HG02763 (cell line): ENCODE results near the gene SEBOX.

ENCODE experiments used
- ATAC-seq: cut with Tn5 transposase; IDR thresholded peaks from one replicate; pipeline ENCODE4 v1.9.1; 2021; ENCODE audit warnings: mild to moderate bottlenecking, moderate library complexity; ENCODE audit not compliant: unreplicated experiment

SEBOX gene

GRCh38 chr17:28364665-28365363 is at the start of gene SEBOX:
Gene SEBOX, minus strand, starts transcription at chr17:28365199. Its CDS starts 48 bp downstream, at chr17:28365151.
- no peak for ATAC-seq

DNA sequence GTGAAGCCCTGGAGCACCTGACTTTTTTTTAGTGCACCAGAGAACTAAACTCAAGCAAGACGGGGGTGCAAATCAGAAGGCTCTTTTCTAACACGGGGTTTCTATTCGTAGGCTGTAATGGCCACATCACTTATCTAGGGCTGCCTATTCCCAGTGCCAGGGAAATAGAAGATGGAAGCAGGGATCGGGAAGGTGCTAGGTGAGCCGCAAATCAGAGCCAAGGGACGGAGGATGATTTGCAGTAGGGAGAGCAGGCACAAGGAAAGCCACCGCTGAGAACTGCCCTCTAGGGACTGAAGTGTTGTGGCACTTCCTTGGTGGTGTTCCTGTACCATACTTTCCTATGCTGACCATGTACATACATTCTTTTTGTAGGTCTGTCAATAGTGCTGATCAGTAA is 48.8 kb upstream of the SEBOX start:
- ATAC-seq = no peak

- ATAC-seq = no peak
Observed at GRCh38 chr17:28412099-28412498, 47.1 kb upstream of the SEBOX start.

GRCh38 chr17:28407974-28408306 is 42.9 kb upstream of the SEBOX start:
- ATAC-seq = no peak

DNA sequence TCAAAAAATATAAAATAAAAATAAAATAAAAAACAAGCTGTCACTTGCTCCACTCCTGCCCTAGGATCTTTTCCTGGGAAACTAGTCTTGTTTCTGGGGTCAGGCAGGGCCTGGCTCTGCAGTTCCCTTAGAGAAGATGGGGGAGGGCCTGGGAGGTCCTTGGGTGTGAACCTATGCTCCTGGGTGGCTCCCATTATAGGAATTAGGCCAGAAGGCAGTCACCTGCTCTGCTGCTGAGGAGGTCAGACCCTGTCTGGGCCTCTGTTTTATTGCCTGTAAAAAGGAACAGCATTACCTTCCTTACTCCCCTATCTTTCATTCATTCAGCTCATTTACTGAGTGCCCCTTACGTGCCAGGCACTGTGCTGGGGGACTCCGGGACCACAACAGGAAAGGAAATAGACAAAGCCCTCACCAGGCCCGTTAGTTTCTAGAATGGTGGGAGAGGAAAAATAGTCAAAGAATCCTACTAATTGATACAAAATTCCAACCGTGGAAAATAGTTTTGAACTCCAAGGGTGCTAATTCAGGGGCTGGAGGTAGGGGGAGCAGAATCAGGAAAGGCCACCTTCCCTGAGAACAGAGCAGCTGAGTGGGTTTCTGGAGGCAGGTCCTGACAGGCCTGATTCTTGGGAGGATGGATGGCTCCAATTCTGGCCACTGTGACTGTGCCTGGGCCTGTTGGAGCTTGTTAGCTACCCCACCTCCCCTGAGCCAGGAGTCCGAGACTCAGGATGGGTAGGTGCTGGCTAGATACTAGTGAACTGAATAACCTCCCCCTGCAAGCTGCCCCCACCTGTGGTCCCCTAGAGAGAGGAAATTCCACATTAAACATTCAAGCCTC is 42.4 kb upstream of the SEBOX start:
- no peak for ATAC-seq

GRCh38 chr17:28406473-28406814 is 41.4 kb upstream of the SEBOX start:
- no peak for ATAC-seq

- peak; percentile 65 for ATAC-seq
Observed at GRCh38 chr17:28405632-28406472, 40.9 kb upstream of the SEBOX start, which contains the start of gene SLC46A1. Gene SLC46A1, minus strand, starts transcription at chr17:28406212. Its CDS starts 98 bp downstream, at chr17:28406114.

DNA sequence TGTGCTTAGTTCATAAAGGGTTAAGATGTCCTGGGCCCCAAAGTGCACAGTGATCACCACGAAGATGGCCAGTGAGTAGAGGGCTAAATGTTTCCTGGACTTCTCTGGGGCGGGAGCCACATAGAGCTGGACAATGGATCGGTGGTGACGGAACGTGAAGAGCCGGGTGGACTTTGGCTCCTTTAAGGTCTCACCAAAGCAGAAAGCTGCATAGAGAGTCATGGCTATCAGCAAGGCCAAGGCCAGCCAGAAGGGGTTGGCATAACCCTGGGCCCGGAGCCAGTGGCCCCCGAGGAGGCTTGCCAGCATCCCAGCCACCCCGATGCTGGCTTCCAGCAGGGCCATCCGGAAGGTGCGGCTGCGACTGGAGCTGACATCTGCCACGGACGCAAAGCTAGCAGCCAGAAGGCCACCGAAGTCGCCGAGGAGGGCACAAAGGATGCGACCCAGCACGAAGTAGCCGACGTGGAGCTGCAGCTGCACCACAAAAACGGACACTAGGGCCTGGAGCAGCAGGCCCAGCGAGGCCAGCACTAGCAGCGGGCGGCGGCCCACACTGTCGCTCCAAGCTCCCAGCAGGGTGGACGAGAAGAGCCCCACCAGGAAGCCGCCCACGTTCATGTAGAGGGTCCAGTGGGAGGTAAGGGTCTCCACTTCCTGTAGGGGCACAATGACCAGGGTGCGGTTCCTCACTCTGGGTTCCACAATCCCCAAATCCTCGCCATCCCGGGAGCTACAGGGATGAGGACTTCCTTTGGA is 40.0 kb upstream of the SEBOX start:
- ATAC-seq = no peak

DNA sequence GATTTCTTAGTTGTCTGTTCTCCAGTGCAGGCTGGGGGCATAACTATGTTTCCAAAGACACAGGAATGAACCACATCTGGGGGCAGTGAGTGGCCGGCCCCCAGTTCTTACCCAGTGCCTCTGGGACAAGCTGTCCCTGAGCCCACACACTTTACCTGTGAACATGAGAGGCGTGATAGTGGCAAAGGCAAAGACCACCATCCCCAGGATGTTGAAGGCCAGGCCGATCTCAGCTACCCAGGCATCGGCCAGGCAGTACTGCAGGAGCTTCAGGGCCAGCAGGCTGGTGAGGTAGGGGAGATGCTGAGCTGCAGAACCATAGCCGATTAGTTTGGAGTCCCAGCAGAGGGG is 39.4 kb upstream of the SEBOX start:
- ATAC-seq = no peak

DNA sequence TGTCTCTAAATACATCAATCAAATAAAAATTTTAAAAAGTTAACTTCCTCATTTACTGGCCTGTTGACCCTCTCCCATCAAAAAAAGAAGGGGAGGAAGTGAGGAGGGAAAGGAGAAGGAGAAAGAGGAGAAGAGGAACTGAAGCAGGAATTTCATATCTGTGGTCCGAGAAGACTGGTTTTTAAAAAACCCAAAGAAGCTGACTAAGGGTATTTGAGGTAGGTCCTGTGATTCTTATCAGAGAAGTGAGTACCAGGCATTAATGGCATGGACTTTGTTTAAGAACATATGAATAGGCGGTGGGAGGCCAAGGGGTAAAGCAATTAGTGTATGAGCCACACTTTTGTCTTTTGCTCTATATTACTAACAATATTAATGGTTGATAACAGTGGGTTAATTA is 39.0 kb upstream of the SEBOX start:
- no peak for ATAC-seq

GRCh38 chr17:28402844-28403243 is 37.8 kb upstream of the SEBOX start:
- no peak for ATAC-seq

DNA sequence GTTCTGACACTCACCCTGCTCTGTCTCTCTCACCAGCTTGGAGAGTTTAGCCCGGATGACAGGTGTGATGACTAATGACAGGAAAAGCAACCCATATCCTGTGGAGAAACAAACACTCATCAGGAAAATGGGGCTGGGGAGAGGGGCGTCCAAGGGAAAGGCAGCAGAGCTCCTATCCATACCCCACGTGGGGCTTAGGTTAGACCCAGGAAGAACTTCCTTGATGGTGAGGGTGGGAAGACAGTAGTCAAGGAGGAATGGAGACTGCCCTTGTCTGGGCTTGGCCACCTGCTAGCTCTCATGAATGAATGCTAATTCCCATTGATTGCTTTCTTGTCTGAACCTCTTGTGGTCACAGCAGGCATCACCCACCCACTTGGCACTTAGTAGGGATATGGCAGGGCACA is 37.2 kb upstream of the SEBOX start:
- no peak for ATAC-seq

GRCh38 chr17:28399808-28400207 is 34.8 kb upstream of the SEBOX start:
- ATAC-seq = no peak

DNA sequence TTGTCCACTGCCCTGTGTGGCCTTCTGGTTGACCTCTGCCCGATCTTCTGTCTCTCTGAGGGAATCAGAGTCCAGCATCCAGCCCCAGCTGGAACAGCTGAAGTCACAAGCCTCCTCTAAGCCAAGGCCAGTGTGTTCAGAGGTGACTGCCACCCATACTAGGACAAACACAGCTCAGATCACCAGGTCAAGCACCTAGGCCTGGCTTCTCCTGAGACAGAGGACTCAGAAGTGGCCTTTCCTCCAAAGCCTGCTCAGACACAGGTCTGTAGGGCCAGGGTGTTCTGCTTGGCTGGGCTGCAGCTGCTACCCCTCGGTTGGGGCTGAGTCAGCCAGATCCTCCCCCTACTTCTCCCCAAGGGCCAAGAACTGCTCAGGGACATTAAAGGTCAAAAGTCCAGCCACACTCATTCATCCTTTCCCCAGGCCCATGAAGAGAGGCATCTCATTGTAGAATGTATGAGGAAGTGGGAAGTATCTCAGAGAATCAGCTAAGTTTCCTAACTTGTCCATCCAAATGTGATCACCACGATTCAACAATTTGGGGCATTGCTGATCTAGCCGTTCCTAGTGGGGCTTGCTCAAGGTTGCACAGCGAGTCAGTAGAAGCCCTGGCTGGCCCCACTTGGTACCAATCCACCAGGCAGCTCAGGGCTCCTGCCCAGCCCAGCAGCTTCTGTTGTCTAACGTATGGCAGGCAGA is 33.4 kb upstream of the SEBOX start:
- ATAC-seq = no peak

DNA sequence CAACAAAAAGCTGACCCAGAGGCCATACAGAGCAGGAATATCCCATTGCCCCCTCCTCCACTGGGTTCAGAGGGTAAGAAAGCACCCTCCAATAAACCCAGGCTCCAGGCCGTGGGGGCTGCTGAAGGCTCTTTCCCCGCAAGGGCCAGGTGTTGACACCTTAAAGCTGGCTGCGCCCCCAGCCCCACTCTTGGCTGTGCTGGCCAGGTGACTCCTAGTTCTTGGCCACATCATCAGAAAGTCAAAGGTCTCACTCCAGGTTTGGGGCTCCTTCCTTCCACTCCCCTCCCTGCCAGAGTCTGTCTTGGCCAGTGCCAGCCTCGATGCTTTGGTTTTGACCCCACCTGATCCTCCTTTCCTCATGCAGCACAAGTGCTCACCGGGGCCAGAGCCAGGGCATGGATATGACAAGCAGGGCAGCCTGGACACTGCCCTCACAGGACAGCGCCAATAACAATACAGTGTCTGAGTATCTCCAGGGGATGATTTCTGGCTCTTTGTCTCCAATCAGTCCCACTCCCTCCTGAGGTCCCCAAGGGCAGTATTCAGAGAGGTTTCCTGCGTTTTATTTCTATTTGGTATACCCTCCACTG is 32.8 kb upstream of the SEBOX start:
- no peak for ATAC-seq

- ATAC-seq = no peak
Observed at GRCh38 chr17:28397275-28397674, 32.3 kb upstream of the SEBOX start.

DNA sequence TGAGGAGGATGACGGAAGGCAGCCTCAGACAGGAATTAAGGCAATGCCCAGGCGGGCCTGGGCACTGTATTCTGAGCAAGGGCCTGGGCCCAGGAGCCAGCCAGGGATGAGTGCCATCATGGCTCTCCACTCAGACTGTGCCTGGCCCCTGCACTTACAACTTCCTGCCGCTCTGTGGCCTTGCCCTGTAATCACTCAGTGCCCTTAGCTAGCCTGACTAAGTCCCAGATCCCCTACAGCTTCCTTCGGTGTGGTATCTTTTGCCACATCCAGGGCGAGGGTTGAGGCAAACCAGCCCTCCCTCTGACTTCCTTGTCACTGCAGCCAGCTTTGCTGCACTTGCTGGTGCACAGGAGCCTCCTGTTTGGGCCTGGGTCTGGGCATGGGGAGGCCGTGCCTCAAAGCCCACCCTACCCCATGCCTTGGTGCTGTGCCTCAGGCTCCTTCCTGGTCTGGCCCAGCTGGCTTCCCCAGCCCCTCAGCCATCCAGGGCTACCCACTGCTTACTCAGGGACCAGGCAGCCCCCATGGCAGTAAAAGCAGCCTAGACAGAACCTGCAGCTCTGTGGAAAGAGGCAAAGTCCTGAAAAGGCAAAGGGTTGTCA is 31.7 kb upstream of the SEBOX start:
- no peak for ATAC-seq

DNA sequence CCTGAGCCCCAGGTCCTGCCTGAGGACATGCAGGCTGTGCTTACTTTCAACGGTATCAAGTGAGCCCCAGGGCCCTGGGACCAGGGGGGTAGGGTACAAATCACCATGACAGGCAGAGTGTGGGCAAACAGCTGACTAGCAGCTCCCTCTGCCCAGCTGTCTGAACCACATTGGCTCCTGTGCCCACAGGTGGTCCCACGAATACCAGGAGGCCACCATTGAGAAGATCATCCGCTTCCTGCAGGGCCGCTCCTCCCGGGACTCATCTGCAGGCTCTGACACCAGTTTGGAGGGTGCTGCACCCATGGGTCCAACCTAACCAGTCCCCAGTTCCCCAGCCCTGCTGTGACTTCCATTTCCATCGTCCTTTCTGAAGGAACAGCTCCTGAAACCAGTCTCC is 31.0 kb upstream of the SEBOX start:
- no peak for ATAC-seq

DNA sequence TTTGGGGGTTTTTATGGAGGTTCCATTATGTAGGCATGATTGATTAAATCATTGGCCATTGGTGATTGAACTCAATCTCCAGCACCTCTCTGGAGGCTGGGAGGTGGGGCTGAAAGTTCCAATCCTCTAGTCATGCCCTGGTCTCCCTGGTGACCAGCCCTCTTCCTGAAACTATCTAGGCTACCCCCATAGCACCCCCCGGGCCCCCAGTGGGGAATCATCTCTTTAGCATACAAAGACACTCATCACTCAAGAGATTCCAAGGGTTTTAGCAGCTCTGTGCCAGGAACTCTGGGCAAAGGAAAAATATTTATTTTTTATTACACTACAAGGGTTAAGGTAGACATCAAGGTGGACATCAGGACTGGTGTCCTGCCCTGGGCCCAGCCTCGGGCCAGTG is 30.4 kb upstream of the SEBOX start:
- no peak for ATAC-seq
